HepG2 (cell line): ENCODE data around the gene BHMT. TPM values are rescaled to one million over a fixed set of nuclear protein-coding genes. Genes with fewer than 3 reads are reported as not detected.

ENCODE experiments used
- ATF1 ChIP-seq: IDR thresholded peaks from 2 replicates; pipeline ENCODE4 v1.6.1; 2016; ENCODE audit warnings: mild to moderate bottlenecking, control low read depth
- ATF2 ChIP-seq: sonication (generic); formaldehyde crosslinking; IDR thresholded peaks from 2 replicates; pipeline ENCODE4 v1.4.0; 2020; ENCODE audit warnings: missing genetic modification reagents
- CHD4 ChIP-seq: fragments of 200-600 bp; sonication (generic); IDR thresholded peaks from 2 replicates; pipeline ENCODE4 v1.7.0; 2017; ENCODE audit warnings: mild to moderate bottlenecking, low read length, borderline replicate concordance
- GABPB1 ChIP-seq: IDR thresholded peaks from 2 replicates; pipeline ENCODE4 v1.6.1; 2016; ENCODE audit warnings: mild to moderate bottlenecking, missing genetic modification reagents, moderate library complexity, missing compliant biosample characterization
- GLMP ChIP-seq: sonication (generic); formaldehyde crosslinking; IDR thresholded peaks from 2 replicates; pipeline ENCODE4 v1.9.0; 2021; ENCODE audit warnings: missing genetic modification reagents, mild to moderate bottlenecking, borderline replicate concordance
- HNF1B ChIP-seq: sonication (generic); formaldehyde crosslinking; IDR thresholded peaks from 2 replicates; pipeline ENCODE4 v1.5.1; 2020; ENCODE audit warnings: mild to moderate bottlenecking, moderate library complexity, missing genetic modification reagents
- KDM2A ChIP-seq: sonication (generic); formaldehyde crosslinking; IDR thresholded peaks from 2 replicates; pipeline ENCODE4 v1.4.0; 2020; ENCODE audit warnings: low read depth, missing genetic modification reagents, borderline replicate concordance
- MXD4 ChIP-seq: IDR thresholded peaks from 2 replicates; pipeline ENCODE4 v1.6.1; 2016; ENCODE audit warnings: mild to moderate bottlenecking, missing biosample characterization, missing genetic modification reagents
- PHF8 ChIP-seq: sonication (generic); formaldehyde crosslinking; IDR thresholded peaks from 2 replicates; pipeline ENCODE4 v1.5.0; 2020; ENCODE audit warnings: missing genetic modification reagents
- POGK ChIP-seq: sonication (generic); formaldehyde crosslinking; conservative IDR thresholded peaks from 2 replicates; pipeline ENCODE4 v1.8.0; 2022; ENCODE audit warnings: mild to moderate bottlenecking, moderate library complexity, missing genetic modification reagents
- POLR2G ChIP-seq: fragments of 200-400 bp; formaldehyde crosslinking; IDR thresholded peaks from 2 replicates; pipeline ENCODE4 v1.6.1; 2018; ENCODE audit warnings: mild to moderate bottlenecking, low read depth, low read length, moderate library complexity
- SALL1 ChIP-seq: sonication (generic); formaldehyde crosslinking; IDR thresholded peaks from 2 replicates; pipeline ENCODE4 v1.8.0; 2022; ENCODE audit warnings: mild to moderate bottlenecking, missing genetic modification reagents
- TFDP1 ChIP-seq: IDR thresholded peaks from 2 replicates; pipeline ENCODE4 v1.6.1; 2016; ENCODE audit warnings: missing compliant biosample characterization, missing genetic modification reagents, borderline replicate concordance
- ZBTB7A ChIP-seq: sonication (generic); formaldehyde crosslinking; IDR thresholded peaks from 2 replicates; pipeline ENCODE4 v1.8.0; 2022; ENCODE audit warnings: mild to moderate bottlenecking, missing genetic modification reagents
- ZMYM2 ChIP-seq: sonication (generic); formaldehyde crosslinking; IDR thresholded peaks from 2 replicates; pipeline ENCODE4 v1.8.0; 2022; ENCODE audit warnings: mild to moderate bottlenecking, missing genetic modification reagents
- ZNF431 ChIP-seq: sonication (generic); formaldehyde crosslinking; IDR thresholded peaks from 2 replicates; pipeline ENCODE4 v1.9.0; 2022; ENCODE audit warnings: missing genetic modification reagents, low read depth, mild to moderate bottlenecking, borderline replicate concordance
- ZNF580 ChIP-seq: IDR thresholded peaks from 2 replicates; pipeline ENCODE4 v1.6.1; 2016; ENCODE audit warnings: low read depth, borderline replicate concordance
- ZNF770 ChIP-seq: sonication (generic); formaldehyde crosslinking; IDR thresholded peaks from 2 replicates; pipeline ENCODE4 v1.5.0; 2020; ENCODE audit warnings: mild to moderate bottlenecking, missing genetic modification reagents
- polyA plus RNA-seq, 8 experiments: library from polyadenylated mRNA; depleted of rRNA in 3 of 8; stranded (reverse) in 7 of 8; unstranded in 1 of 8; fragments of >200 nt; fragmentation: Illumina TruSeq in 4 of 8; extraction: Trizol in 4 of 8; gene quantifications; 2 replicates each; pipeline versions ENCODE4 v1.2.1 to v1.2.3, GENCODE V29; 2011 to 2016; ENCODE audit warnings: low read depth in 4 of 8, missing spikeins in 1 of 8, mixed read lengths in 1 of 8; ENCODE audit not compliant: insufficient read depth in 1 of 8
- total RNA-seq, 5 experiments: library from RNA; depleted of rRNA; stranded (reverse); fragments of >200 nt; fragmentation: Illumina TruSeq; extraction: Trizol; gene quantifications; 2 replicates each; pipeline ENCODE4 v1.2.3, GENCODE V29; 2016; ENCODE audit warnings: low read depth in 1 of 5

The BHMT gene
- total and polyA plus RNA-seq, 2 of the 13 experiments (the other 11 are each of a cell fraction or from before 2014, with no cell fraction given) = 0.40 to 6.4 TPM

GRCh38 chr5:79069488-79070349, 41.9 kb upstream of the BHMT start, which contains the start of the genes BHMT2 and DMGDH (continued):
- 0 out of 2 replicates have a peak, but pooled peaks have one; percentile 20 for TF ChIP-seq POGK (CRISPR knock-in tag)
- peak; percentile 22; the same call in 1 of the 2 replicates for TF ChIP-seq HNF1B
- TF ChIP-seq ZNF431 (CRISPR knock-in tag) = no peak
- TF ChIP-seq TFDP1 = peak; percentile 71
- peak; percentile 51 for TF ChIP-seq ZNF770 (CRISPR knock-in tag)
- TF ChIP-seq GLMP (CRISPR knock-in tag) = no peak
- TF ChIP-seq POLR2G = peak; percentile 79
- TF ChIP-seq MXD4 (CRISPR knock-in tag) = 0 out of 2 replicates have a peak, but pooled peaks have one; percentile 50
- TF ChIP-seq ATF2 (CRISPR knock-in tag) = peak; percentile 24; the same call in 1 of the 2 replicates
- peak; percentile 43 for TF ChIP-seq KDM2A (CRISPR knock-in tag)
- TF ChIP-seq SALL1 (CRISPR knock-in tag) = peak; percentile 55
- no peak for TF ChIP-seq ATF1 (CRISPR knock-in tag)
- TF ChIP-seq CHD4 = peak; percentile 96
- TF ChIP-seq PHF8 (CRISPR knock-in tag) = peak; percentile 78
- peak; percentile 85; the same call in 1 of the 2 replicates for TF ChIP-seq ZBTB7A (CRISPR knock-in tag)
- TF ChIP-seq GABPB1 (CRISPR knock-in tag) = peak; percentile 49; the same call in 1 of the 2 replicates
- peak; percentile 52; the same call in 1 of the 2 replicates for TF ChIP-seq ZMYM2
- TF ChIP-seq ZNF580 (CRISPR knock-in tag) = peak; percentile 46; the same call in 1 of the 2 replicates
